Liver (tissue), 9 donors: Measurements from ENCODE around the gene NAP1L1. TPM values are rescaled to one million over a fixed set of nuclear protein-coding genes. Genes with fewer than 3 reads are reported as not detected.

Experiments
- DNase-seq: peaks from one replicate; pipeline ENCODE4 v3.0.0-alpha.2; 2017; ENCODE audit warnings: low spot score
- H3K27ac ChIP-seq, 2 donors: one replicate each; pipeline ENCODE4 v1.7.0; 2013; ENCODE audit warnings: inconsistent platforms in 2 of 2, low read length in 2 of 2, control low read depth in 1 of 2, low read depth in 1 of 2, mild to moderate bottlenecking in 1 of 2
- H3K27me3 ChIP-seq, 4 donors: one replicate each; pipeline versions ENCODE4 v1.6.1 to v1.7.0; 2013; ENCODE audit warnings: low read length in 3 of 4, inconsistent platforms in 1 of 4, mild to moderate bottlenecking in 1 of 4, moderate library complexity in 1 of 4; ENCODE audit not compliant: control insufficient read depth in 4 of 4, insufficient read depth in 4 of 4
- H3K36me3 ChIP-seq, 4 donors: one replicate each; pipeline versions ENCODE4 v1.6.1 to v1.7.0; 2013; ENCODE audit warnings: low read length in 3 of 4, mild to moderate bottlenecking in 3 of 4, low read depth in 1 of 4, moderate library complexity in 1 of 4; ENCODE audit not compliant: control insufficient read depth in 4 of 4, insufficient read depth in 3 of 4
- H3K4me1 ChIP-seq, 4 donors: one replicate each; pipeline versions ENCODE4 v1.6.1 to v1.7.0; 2013; ENCODE audit warnings: low read length in 3 of 4, mild to moderate bottlenecking in 3 of 4, moderate library complexity in 1 of 4; ENCODE audit not compliant: control insufficient read depth in 4 of 4, insufficient read depth in 4 of 4
- H3K4me3 ChIP-seq, 3 donors: one replicate each; pipeline versions ENCODE4 v1.6.1 to v1.7.0; 2013; ENCODE audit warnings: low read length in 3 of 3, control low read depth in 1 of 3, low read depth in 1 of 3, mild to moderate bottlenecking in 1 of 3
- H3K9ac ChIP-seq, 2 donors: one replicate each; pipeline ENCODE4 v1.7.0; 2013; ENCODE audit warnings: low read length in 2 of 2, mild to moderate bottlenecking in 2 of 2, moderate library complexity in 2 of 2, control low read depth in 1 of 2, low read depth in 1 of 2
- H3K9me3 ChIP-seq, 4 donors: one replicate each; pipeline versions ENCODE4 v1.6.1 to v1.7.0; 2013; ENCODE audit warnings: low read length in 3 of 4; ENCODE audit not compliant: control insufficient read depth in 4 of 4
- EGR1 ChIP-seq, 2 donors: IDR thresholded peaks; 2 replicates each; pipeline ENCODE4 v1.6.1; 2016 to 2018; ENCODE audit warnings: antibody characterized with exemption in 2 of 2, low read depth in 2 of 2
- GABPA ChIP-seq, 2 donors: IDR thresholded peaks in 1 of 2; conservative IDR thresholded peaks in 1 of 2; 2 replicates each; pipeline ENCODE4 v1.6.1; 2016; ENCODE audit warnings: antibody characterized with exemption in 2 of 2, mild to moderate bottlenecking in 1 of 2, moderate library complexity in 1 of 2
- HNF4G ChIP-seq: IDR thresholded peaks from 2 replicates; pipeline ENCODE4 v1.6.1; 2016; ENCODE audit warnings: antibody characterized with exemption
- JUND ChIP-seq, 2 donors: IDR thresholded peaks; 2 replicates each; pipeline ENCODE4 v1.6.1; 2016; ENCODE audit warnings: antibody characterized with exemption in 2 of 2
- SP1 ChIP-seq: IDR thresholded peaks from 2 replicates; pipeline ENCODE4 v1.6.1; 2018; ENCODE audit warnings: antibody characterized with exemption, mild to moderate bottlenecking
- WGBS: extraction: QIAGEN DNeasy Blood & Tissue Kit; methylation state at CpG from one replicate; pipeline ENCODE4 v1.1.7; 2013; 5-methylcytosine and 5-hydroxymethylcytosine counted together
- polyA plus RNA-seq, 2 donors: library from polyadenylated mRNA; stranded (reverse) in 1 of 2; unstranded in 1 of 2; fragments of 200-250 nt in 1 of 2; fragments of >200 nt in 1 of 2; fragmentation: Nextera tagmentation in 1 of 2; extraction: Ambion mirVana in 1 of 2; gene quantifications; one replicate each; pipeline versions ENCODE4 v1.2.1 to v1.2.3, GENCODE V29; 2013 to 2015
- total RNA-seq, 2 donors: library from RNA; depleted of rRNA; stranded (reverse); fragments of >200 nt; gene quantifications; one replicate each; pipeline ENCODE4 v1.2.3, GENCODE V29; 2014
- TF ChIP-seq, protein P1 (sequence below): IDR thresholded peaks from 2 replicates; pipeline ENCODE4 v1.6.1; 2016; ENCODE audit warnings: antibody characterized with exemption
- TF ChIP-seq, protein P2 (sequence below): IDR thresholded peaks from 2 replicates; pipeline ENCODE4 v1.6.1; 2016; ENCODE audit warnings: antibody characterized with exemption
- TF ChIP-seq, protein P3 (sequence below): fragments of 150-350 bp; IDR thresholded peaks from 2 replicates; pipeline ENCODE4 v1.5.1; 2017; ENCODE audit warnings: improper control_type of control experiment, low read depth, low read length; ENCODE audit not compliant: missing input control
- donor health status: healthy.
- donor health status: healthy.
- donor health status: healthy.
- donor health status: healthy.
- donor health status: healthy.

Gene NAP1L1
- total and polyA plus RNA-seq, 4 donors, result 36.6 to 74.7 (median 42.4) TPM

- H3K27me3 ChIP-seq, result no peaks in the 10 kb centered on the region
- H3K4me3 ChIP-seq, result no peak overlapping the region
- H3K36me3 ChIP-seq, result no peaks in the 10 kb centered on the region
- TF ChIP-seq EGR1 (IDR thresholded peaks at IDR 0.05; ENCODE audit: low read depth in 2 of 2), result no peak
- TF ChIP-seq, protein P1, sequence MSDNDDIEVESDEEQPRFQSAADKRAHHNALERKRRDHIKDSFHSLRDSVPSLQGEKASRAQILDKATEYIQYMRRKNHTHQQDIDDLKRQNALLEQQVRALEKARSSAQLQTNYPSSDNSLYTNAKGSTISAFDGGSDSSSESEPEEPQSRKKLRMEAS, result no peak
- TF ChIP-seq, protein P2, sequence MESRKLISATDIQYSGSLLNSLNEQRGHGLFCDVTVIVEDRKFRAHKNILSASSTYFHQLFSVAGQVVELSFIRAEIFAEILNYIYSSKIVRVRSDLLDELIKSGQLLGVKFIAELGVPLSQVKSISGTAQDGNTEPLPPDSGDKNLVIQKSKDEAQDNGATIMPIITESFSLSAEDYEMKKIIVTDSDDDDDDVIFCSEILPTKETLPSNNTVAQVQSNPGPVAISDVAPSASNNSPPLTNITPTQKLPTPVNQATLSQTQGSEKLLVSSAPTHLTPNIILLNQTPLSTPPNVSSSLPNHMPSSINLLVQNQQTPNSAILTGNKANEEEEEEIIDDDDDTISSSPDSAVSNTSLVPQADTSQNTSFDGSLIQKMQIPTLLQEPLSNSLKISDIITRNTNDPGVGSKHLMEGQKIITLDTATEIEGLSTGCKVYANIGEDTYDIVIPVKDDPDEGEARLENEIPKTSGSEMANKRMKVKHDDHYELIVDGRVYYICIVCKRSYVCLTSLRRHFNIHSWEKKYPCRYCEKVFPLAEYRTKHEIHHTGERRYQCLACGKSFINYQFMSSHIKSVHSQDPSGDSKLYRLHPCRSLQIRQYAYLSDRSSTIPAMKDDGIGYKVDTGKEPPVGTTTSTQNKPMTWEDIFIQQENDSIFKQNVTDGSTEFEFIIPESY, result no peak
- no peak for TF ChIP-seq SP1
- H3K27ac ChIP-seq, result no peak overlapping the region
- H3K4me1 ChIP-seq, result peaks cover 0 to 9% (median 3%) of the 10 kb centered on the region in 4 donors
- WGBS, result 76% methylated on average over 4 of the region's 4 CpGs
- DNase-seq, result no peak
- no peaks in the 10 kb centered on the region for H3K9me3 ChIP-seq
- H3K9ac ChIP-seq, result no peak overlapping the region
Measured at GRCh38 chr12:75994069-75994740, 90.3 kb downstream of the NAP1L1 start.

DNA sequence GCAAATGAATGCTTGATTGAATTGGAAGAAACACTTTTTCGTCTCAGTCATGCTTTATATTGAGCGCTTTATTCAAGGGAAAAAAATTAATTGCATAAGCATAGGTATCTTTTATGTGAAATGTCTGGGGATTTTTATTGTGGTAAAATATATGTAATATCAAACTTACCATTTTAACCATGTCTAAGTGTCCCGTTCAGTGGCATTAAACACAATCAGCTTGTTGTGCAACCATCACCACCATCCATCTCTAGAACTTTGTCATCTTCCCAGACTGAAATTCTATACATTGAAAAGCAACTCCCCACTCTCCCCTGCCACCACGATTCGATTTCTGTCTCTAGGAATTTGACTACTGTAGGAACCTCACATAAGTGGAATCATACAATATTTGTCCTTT lies 92.7 kb downstream of the NAP1L1 start:
- WGBS, result 73% methylated on average over 5 of the region's 5 CpGs
- no peak overlapping the region for H3K4me3 ChIP-seq
- H3K36me3 ChIP-seq, result no peaks in the 10 kb centered on the region
- H3K4me1 ChIP-seq, result peaks cover 0 to 9% (median 3%) of the 10 kb centered on the region in 4 donors
- H3K9me3 ChIP-seq, result no peaks in the 10 kb centered on the region
- TF ChIP-seq, protein P3, sequence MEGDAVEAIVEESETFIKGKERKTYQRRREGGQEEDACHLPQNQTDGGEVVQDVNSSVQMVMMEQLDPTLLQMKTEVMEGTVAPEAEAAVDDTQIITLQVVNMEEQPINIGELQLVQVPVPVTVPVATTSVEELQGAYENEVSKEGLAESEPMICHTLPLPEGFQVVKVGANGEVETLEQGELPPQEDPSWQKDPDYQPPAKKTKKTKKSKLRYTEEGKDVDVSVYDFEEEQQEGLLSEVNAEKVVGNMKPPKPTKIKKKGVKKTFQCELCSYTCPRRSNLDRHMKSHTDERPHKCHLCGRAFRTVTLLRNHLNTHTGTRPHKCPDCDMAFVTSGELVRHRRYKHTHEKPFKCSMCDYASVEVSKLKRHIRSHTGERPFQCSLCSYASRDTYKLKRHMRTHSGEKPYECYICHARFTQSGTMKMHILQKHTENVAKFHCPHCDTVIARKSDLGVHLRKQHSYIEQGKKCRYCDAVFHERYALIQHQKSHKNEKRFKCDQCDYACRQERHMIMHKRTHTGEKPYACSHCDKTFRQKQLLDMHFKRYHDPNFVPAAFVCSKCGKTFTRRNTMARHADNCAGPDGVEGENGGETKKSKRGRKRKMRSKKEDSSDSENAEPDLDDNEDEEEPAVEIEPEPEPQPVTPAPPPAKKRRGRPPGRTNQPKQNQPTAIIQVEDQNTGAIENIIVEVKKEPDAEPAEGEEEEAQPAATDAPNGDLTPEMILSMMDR, result no peak
- TF ChIP-seq, protein P2, result no peak
- no peak for TF ChIP-seq JUND (IDR thresholded peaks at IDR 0.05)
- no peak for TF ChIP-seq HNF4G
- TF ChIP-seq, protein P1, result no peak
- TF ChIP-seq GABPA (IDR thresholded peaks at IDR 0.05 in 1 of 2, conservative IDR thresholded peaks at IDR 0.05 in 1 of 2), result no peak
- no peaks in the 10 kb centered on the region for H3K27me3 ChIP-seq
- H3K9ac ChIP-seq, result no peak overlapping the region
- DNase-seq, result no peak
- H3K27ac ChIP-seq, result no peak overlapping the region
